ENCODE measurements around the gene CNTN6.

The CNTN6 gene

GRCh38 chr3:1092771-1093170 is at the start of gene CNTN6:
TSS of gene CNTN6 (plus strand) at chr3:1093024. CDS start at chr3:1148009, 54,985 bp downstream.
- no peak for DNase-seq (ENCODE audit: low spot score)

- DNase-seq (ENCODE audit: low spot score), result no peak
Measured at GRCh38 chr3:1048558-1048957, 44.3 kb upstream of the CNTN6 start.

GRCh38 chr3:1055870-1056269 is 37.0 kb upstream of the CNTN6 start:
- DNase-seq (ENCODE audit: low spot score), result no peak

- no peak for DNase-seq (ENCODE audit: low spot score)
Measured at GRCh38 chr3:1056744-1057143, 36.1 kb upstream of the CNTN6 start.

GRCh38 chr3:1057436-1057835 is 35.4 kb upstream of the CNTN6 start:
- no peak for DNase-seq (ENCODE audit: low spot score)

GRCh38 chr3:1068985-1069384 is 23.8 kb upstream of the CNTN6 start:
- no peak for DNase-seq (ENCODE audit: low spot score)

GRCh38 chr3:1072041-1072440 is 20.8 kb upstream of the CNTN6 start:
- no peak for DNase-seq (ENCODE audit: low spot score)

- DNase-seq (ENCODE audit: low spot score), result no peak
Measured at GRCh38 chr3:1079662-1080061, 13.2 kb upstream of the CNTN6 start.

- DNase-seq (ENCODE audit: low spot score), result no peak
Measured at GRCh38 chr3:1082108-1082507, 10.7 kb upstream of the CNTN6 start.

GRCh38 chr3:1087066-1087560 is 5.7 kb upstream of the CNTN6 start:
- DNase-seq (ENCODE audit: low spot score), result no peak

GRCh38 chr3:1088503-1088902 is 4.3 kb upstream of the CNTN6 start:
- no peak for DNase-seq (ENCODE audit: low spot score)

GRCh38 chr3:1091286-1091685 is 1.5 kb upstream of the CNTN6 start:
- DNase-seq (ENCODE audit: low spot score), result no peak

- no peak for DNase-seq (ENCODE audit: low spot score)
Measured at GRCh38 chr3:1092061-1092460, 763 bp upstream of the CNTN6 start.

GRCh38 chr3:1093217-1093616 is 393 bp downstream of the CNTN6 start:
- no peak for DNase-seq (ENCODE audit: low spot score)

- no peak for DNase-seq (ENCODE audit: low spot score)
Measured at GRCh38 chr3:1103525-1103924, 10.7 kb downstream of the CNTN6 start.

GRCh38 chr3:1117843-1118473 is 25.1 kb downstream of the CNTN6 start:
- no peak for DNase-seq (ENCODE audit: low spot score)

GRCh38 chr3:1131166-1131565 is 38.3 kb downstream of the CNTN6 start:
- DNase-seq (ENCODE audit: low spot score), result no peak

- DNase-seq (ENCODE audit: low spot score), result no peak
Measured at GRCh38 chr3:1135194-1135593, 42.4 kb downstream of the CNTN6 start.

- no peak for DNase-seq (ENCODE audit: low spot score)
Measured at GRCh38 chr3:1138036-1138435, 45.2 kb downstream of the CNTN6 start.

- DNase-seq (ENCODE audit: low spot score), result no peak
Measured at GRCh38 chr3:1139071-1139470, 46.2 kb downstream of the CNTN6 start.

GRCh38 chr3:1147326-1147725 is 54.5 kb downstream of the CNTN6 start:
- DNase-seq (ENCODE audit: low spot score), result no peak

GRCh38 chr3:1147819-1148218 is 55.0 kb downstream of the CNTN6 start:
- no peak for DNase-seq (ENCODE audit: low spot score)

- DNase-seq (ENCODE audit: low spot score), result no peak
Measured at GRCh38 chr3:1164101-1164500, 71.3 kb downstream of the CNTN6 start.

- DNase-seq (ENCODE audit: low spot score), result no peak
Measured at GRCh38 chr3:1171320-1171719, 78.5 kb downstream of the CNTN6 start.
